Measurements from ENCODE around the gene FHIT.

Gene FHIT

GRCh38 chr3:59939826-59940426 lies 1311.3 kb downstream of the FHIT start:
- TF ChIP-seq GATA2 (IDR thresholded peaks at IDR 0.05; ENCODE audit: low read depth, low read length), result no peak
- no peak for TF ChIP-seq GATA3 (IDR thresholded peaks at IDR 0.05; ENCODE audit: low read depth, low read length)

- no peak for TF ChIP-seq GATA2 (IDR thresholded peaks at IDR 0.05; ENCODE audit: low read depth, low read length)
- no peak for TF ChIP-seq GATA3 (IDR thresholded peaks at IDR 0.05; ENCODE audit: low read depth, low read length)
Observed at GRCh38 chr3:59938828-59939227, 1312.4 kb downstream of the FHIT start.

GRCh38 chr3:59937201-59937600 lies 1314.1 kb downstream of the FHIT start:
- TF ChIP-seq GATA2 (IDR thresholded peaks at IDR 0.05; ENCODE audit: low read depth, low read length) (no peak), GATA3 (IDR thresholded peaks at IDR 0.05; ENCODE audit: low read depth, low read length) (no peak)

GRCh38 chr3:59936472-59936871 lies 1314.8 kb downstream of the FHIT start:
- TF ChIP-seq GATA2 (IDR thresholded peaks at IDR 0.05; ENCODE audit: low read depth, low read length) (no peak), GATA3 (IDR thresholded peaks at IDR 0.05; ENCODE audit: low read depth, low read length) (no peak)

- TF ChIP-seq GATA3 (IDR thresholded peaks at IDR 0.05; ENCODE audit: low read depth, low read length) (no peak), GATA2 (IDR thresholded peaks at IDR 0.05; ENCODE audit: low read depth, low read length) (no peak)
Observed at GRCh38 chr3:59935025-59935424, 1316.2 kb downstream of the FHIT start.

- TF ChIP-seq GATA3 (IDR thresholded peaks at IDR 0.05; ENCODE audit: low read depth, low read length), result no peak
- TF ChIP-seq GATA2 (IDR thresholded peaks at IDR 0.05; ENCODE audit: low read depth, low read length), result no peak
Observed at GRCh38 chr3:59930170-59930569, 1321.1 kb downstream of the FHIT start.

GRCh38 chr3:59927056-59927455 lies 1324.2 kb downstream of the FHIT start:
- TF ChIP-seq GATA3 (IDR thresholded peaks at IDR 0.05; ENCODE audit: low read depth, low read length), result no peak
- no peak for TF ChIP-seq GATA2 (IDR thresholded peaks at IDR 0.05; ENCODE audit: low read depth, low read length)

GRCh38 chr3:59925946-59926345 lies 1325.3 kb downstream of the FHIT start:
- TF ChIP-seq GATA3 (IDR thresholded peaks at IDR 0.05; ENCODE audit: low read depth, low read length) (no peak), GATA2 (IDR thresholded peaks at IDR 0.05; ENCODE audit: low read depth, low read length) (no peak)

GRCh38 chr3:59922192-59922591 lies 1329.1 kb downstream of the FHIT start:
- TF ChIP-seq GATA2 (IDR thresholded peaks at IDR 0.05; ENCODE audit: low read depth, low read length), result no peak
- TF ChIP-seq GATA3 (IDR thresholded peaks at IDR 0.05; ENCODE audit: low read depth, low read length), result no peak

- TF ChIP-seq GATA3 (IDR thresholded peaks at IDR 0.05; ENCODE audit: low read depth, low read length) (no peak), GATA2 (IDR thresholded peaks at IDR 0.05; ENCODE audit: low read depth, low read length) (no peak)
Observed at GRCh38 chr3:59920822-59921221, 1330.4 kb downstream of the FHIT start.

GRCh38 chr3:59919586-59919985 lies 1331.7 kb downstream of the FHIT start:
- TF ChIP-seq GATA3 (IDR thresholded peaks at IDR 0.05; ENCODE audit: low read depth, low read length) (no peak), GATA2 (IDR thresholded peaks at IDR 0.05; ENCODE audit: low read depth, low read length) (no peak)

GRCh38 chr3:59914251-59914650 lies 1337.0 kb downstream of the FHIT start:
- TF ChIP-seq GATA3 (IDR thresholded peaks at IDR 0.05; ENCODE audit: low read depth, low read length) (no peak), GATA2 (IDR thresholded peaks at IDR 0.05; ENCODE audit: low read depth, low read length) (no peak)

- TF ChIP-seq GATA3 (IDR thresholded peaks at IDR 0.05; ENCODE audit: low read depth, low read length) (no peak), GATA2 (IDR thresholded peaks at IDR 0.05; ENCODE audit: low read depth, low read length) (no peak)
Observed at GRCh38 chr3:59913645-59914044, 1337.6 kb downstream of the FHIT start.

GRCh38 chr3:59908701-59909100 lies 1342.6 kb downstream of the FHIT start:
- TF ChIP-seq GATA2 (IDR thresholded peaks at IDR 0.05; ENCODE audit: low read depth, low read length) (no peak), GATA3 (IDR thresholded peaks at IDR 0.05; ENCODE audit: low read depth, low read length) (no peak)

- TF ChIP-seq GATA2 (IDR thresholded peaks at IDR 0.05; ENCODE audit: low read depth, low read length) (no peak), GATA3 (IDR thresholded peaks at IDR 0.05; ENCODE audit: low read depth, low read length) (no peak)
Observed at GRCh38 chr3:59908280-59908679, 1343.0 kb downstream of the FHIT start.

- TF ChIP-seq GATA3 (IDR thresholded peaks at IDR 0.05; ENCODE audit: low read depth, low read length), result no peak
- no peak for TF ChIP-seq GATA2 (IDR thresholded peaks at IDR 0.05; ENCODE audit: low read depth, low read length)
Observed at GRCh38 chr3:59904296-59904695, 1347.0 kb downstream of the FHIT start.

Measured in SH-SY5Y (cell line).